Karpas-422 (cell line): ENCODE data around the gene CFAP298. TPM values are rescaled to one million over a fixed set of nuclear protein-coding genes. Genes with fewer than 3 reads are reported as not detected.

Experiments
- DNase-seq: peaks from one replicate; pipeline ENCODE4 v3.0.0-alpha.2; 2015
- H2AFZ ChIP-seq: fragments of 200-600 bp; sonication (generic); 2 replicates; pipeline ENCODE4 v1.6.1; 2014; ENCODE audit warnings: antibody characterized with exemption, low read length, mixed read lengths
- H3K27ac ChIP-seq: fragments of 200-600 bp; sonication (generic); 2 replicates; pipeline ENCODE4 v1.5.1; 2014; ENCODE audit warnings: mild to moderate bottlenecking, low read length, moderate library complexity
- H3K27me3 ChIP-seq: fragments of 200-600 bp; sonication (generic); 2 replicates; pipeline ENCODE4 v1.6.1; 2014; ENCODE audit warnings: low read length, mixed read lengths
- H3K36me3 ChIP-seq: fragments of 200-600 bp; sonication (generic); 2 replicates; pipeline ENCODE4 v1.6.1; 2014; ENCODE audit warnings: low read length, mixed read lengths; ENCODE audit not compliant: insufficient read depth
- H3K4me1 ChIP-seq: fragments of 200-600 bp; sonication (generic); 2 replicates; pipeline ENCODE4 v1.6.1; 2014; ENCODE audit warnings: mild to moderate bottlenecking, low read length, mixed read lengths
- H3K4me2 ChIP-seq: fragments of 200-600 bp; sonication (generic); 2 replicates; pipeline ENCODE4 v1.6.1; 2014; ENCODE audit warnings: low read length, low read depth, mild to moderate bottlenecking; ENCODE audit not compliant: poor library complexity, severe bottlenecking
- H3K4me3 ChIP-seq: fragments of 200-600 bp; sonication (generic); 2 replicates; pipeline ENCODE4 v1.5.1; 2014; ENCODE audit warnings: mild to moderate bottlenecking, antibody characterized with exemption, low read length, mixed read lengths
- H3K79me2 ChIP-seq: fragments of 200-600 bp; sonication (generic); 2 replicates; pipeline ENCODE4 v1.6.1; 2014; ENCODE audit warnings: mild to moderate bottlenecking, low read length, mixed read lengths
- H3K9ac ChIP-seq: fragments of 200-600 bp; sonication (generic); 2 replicates; pipeline ENCODE4 v1.6.0; 2014; ENCODE audit warnings: low read length
- H3K9me2 ChIP-seq: fragments of 200-600 bp; sonication (generic), shearing (Covaris generic); replicated peaks from 2 replicates; pipeline ENCODE4 v1.6.0; 2014; ENCODE audit warnings: mild to moderate bottlenecking, low read length, moderate library complexity; ENCODE audit not compliant: insufficient read depth
- H3K9me3 ChIP-seq: fragments of 300-700, 200-600 bp; sonication (generic); 2 replicates; pipeline ENCODE4 v1.6.1; 2014; ENCODE audit warnings: low read length, mixed read lengths
- H4K20me1 ChIP-seq: fragments of 200-600 bp; sonication (generic); 2 replicates; pipeline ENCODE4 v1.6.1; 2014; ENCODE audit warnings: mild to moderate bottlenecking, antibody characterized with exemption, low read length, low read depth; ENCODE audit not compliant: insufficient read depth
- total RNA-seq: library from RNA; depleted of rRNA; stranded (reverse); fragments of >200 nt; shearing (Covaris generic); gene quantifications from 2 replicates; pipeline ENCODE4 v1.2.3, GENCODE V29; 2014; ENCODE audit warnings: low replicate concordance

The CFAP298 gene
- total RNA-seq, 1 experiment from 2014 or later = 36.0 TPM

- Histone ChIP-seq H3K9me2 (no peaks in the 10 kb centered on the region), H3K4me3 (no peak overlapping the region), H3K4me1 (peaks cover 2% of the 10 kb centered on the region; the same call in 1 of the 2 replicates), H3K27ac (no peak overlapping the region), H3K36me3 (peaks cover 37% of the 10 kb centered on the region; the same call in 1 of the 2 replicates), H3K4me2 (no peak overlapping the region), H3K9ac (no peak overlapping the region), H3K79me2 (peaks cover 13% of the 10 kb centered on the region), H4K20me1 (no peaks in the 10 kb centered on the region), H2AFZ (no peak overlapping the region), H3K27me3 (no peaks in the 10 kb centered on the region), H3K9me3 (no peaks in the 10 kb centered on the region)
- no peak for DNase-seq
These were observed 6.7 kb downstream of the CFAP298 start for GRCh38 chr21:32605469-32605868.

GRCh38 chr21:32604464-32604863, 7.7 kb downstream of the CFAP298 start:
- H3K27me3 ChIP-seq = no peaks in the 10 kb centered on the region
- H3K4me2 ChIP-seq = no peak overlapping the region
- H3K4me3 ChIP-seq = no peak overlapping the region
- no peaks in the 10 kb centered on the region for H4K20me1 ChIP-seq
- H3K79me2 ChIP-seq = peaks cover 5% of the 10 kb centered on the region
- no peaks in the 10 kb centered on the region for H3K9me3 ChIP-seq
- H2AFZ ChIP-seq = no peak overlapping the region
- DNase-seq = no peak
- H3K4me1 ChIP-seq = no peaks in the 10 kb centered on the region
- H3K9me2 ChIP-seq = no peaks in the 10 kb centered on the region
- H3K27ac ChIP-seq = no peak overlapping the region
- H3K36me3 ChIP-seq = peaks cover 43% of the 10 kb centered on the region; the same call in 1 of the 2 replicates
- H3K9ac ChIP-seq = no peak overlapping the region

GRCh38 chr21:32603131-32603530, 9.0 kb downstream of the CFAP298 start:
- Histone ChIP-seq H3K27ac (no peak overlapping the region), H4K20me1 (no peaks in the 10 kb centered on the region), H3K4me2 (no peak overlapping the region), H3K27me3 (no peaks in the 10 kb centered on the region), H3K4me3 (no peak overlapping the region), H3K4me1 (no peaks in the 10 kb centered on the region), H2AFZ (no peak overlapping the region), H3K9ac (no peak overlapping the region), H3K9me3 (no peaks in the 10 kb centered on the region), H3K9me2 (no peaks in the 10 kb centered on the region), H3K79me2 (no peaks in the 10 kb centered on the region), H3K36me3 (peaks cover 37% of the 10 kb centered on the region; the same call in 1 of the 2 replicates)
- DNase-seq = no peak

- Histone ChIP-seq H3K27ac (no peak overlapping the region), H3K4me1 (no peaks in the 10 kb centered on the region), H3K27me3 (no peaks in the 10 kb centered on the region), H3K79me2 (no peaks in the 10 kb centered on the region), H3K9me3 (no peaks in the 10 kb centered on the region), H4K20me1 (no peaks in the 10 kb centered on the region), H3K4me3 (no peak overlapping the region), H2AFZ (no peak overlapping the region), H3K9me2 (no peaks in the 10 kb centered on the region), H3K9ac (no peak overlapping the region), H3K4me2 (no peak overlapping the region), H3K36me3 (peaks cover 33% of the 10 kb centered on the region; the same call in 1 of the 2 replicates)
- DNase-seq = no peak
These were observed 10.1 kb downstream of the CFAP298 start for GRCh38 chr21:32602099-32602498.

GRCh38 chr21:32599526-32599925, 12.7 kb downstream of the CFAP298 start:
- no peak for DNase-seq
- no peaks in the 10 kb centered on the region for H3K27me3 ChIP-seq
- H3K9me2 ChIP-seq = no peaks in the 10 kb centered on the region
- no peak overlapping the region for H3K4me3 ChIP-seq
- no peak overlapping the region for H3K27ac ChIP-seq
- peaks cover 23% of the 10 kb centered on the region; the same call in 1 of the 2 replicates for H3K36me3 ChIP-seq
- H3K4me2 ChIP-seq = no peak overlapping the region
- no peak overlapping the region for H2AFZ ChIP-seq
- no peak overlapping the region for H3K9ac ChIP-seq
- no peaks in the 10 kb centered on the region for H3K4me1 ChIP-seq
- H4K20me1 ChIP-seq = no peaks in the 10 kb centered on the region
- H3K79me2 ChIP-seq = no peaks in the 10 kb centered on the region
- no peaks in the 10 kb centered on the region for H3K9me3 ChIP-seq

GRCh38 chr21:32599091-32599490, 13.1 kb downstream of the CFAP298 start:
- Histone ChIP-seq H4K20me1 (no peaks in the 10 kb centered on the region), H3K36me3 (peaks cover 21% of the 10 kb centered on the region; the same call in 1 of the 2 replicates), H3K79me2 (no peaks in the 10 kb centered on the region), H3K4me1 (no peaks in the 10 kb centered on the region), H3K9ac (no peak overlapping the region), H3K9me3 (no peaks in the 10 kb centered on the region), H3K4me3 (no peak overlapping the region), H3K4me2 (no peak overlapping the region), H2AFZ (no peak overlapping the region), H3K27ac (no peak overlapping the region), H3K9me2 (no peaks in the 10 kb centered on the region), H3K27me3 (no peaks in the 10 kb centered on the region)
- DNase-seq = no peak

- H3K9ac ChIP-seq = no peak overlapping the region
- H3K4me1 ChIP-seq = no peaks in the 10 kb centered on the region
- H3K27me3 ChIP-seq = no peaks in the 10 kb centered on the region
- no peak for DNase-seq
- H3K9me2 ChIP-seq = no peaks in the 10 kb centered on the region
- H4K20me1 ChIP-seq = no peaks in the 10 kb centered on the region
- peaks cover 14% of the 10 kb centered on the region; the same call in 1 of the 2 replicates for H3K36me3 ChIP-seq
- H2AFZ ChIP-seq = no peak overlapping the region
- H3K27ac ChIP-seq = no peak overlapping the region
- no peak overlapping the region for H3K4me3 ChIP-seq
- no peaks in the 10 kb centered on the region for H3K9me3 ChIP-seq
- H3K4me2 ChIP-seq = no peak overlapping the region
- H3K79me2 ChIP-seq = no peaks in the 10 kb centered on the region
These were observed 15.0 kb downstream of the CFAP298 start for GRCh38 chr21:32597205-32597604.

GRCh38 chr21:32595431-32595830, 16.7 kb downstream of the CFAP298 start:
- Histone ChIP-seq H2AFZ (no peak overlapping the region), H3K36me3 (peaks cover 10% of the 10 kb centered on the region; the same call in 1 of the 2 replicates), H3K9me2 (no peaks in the 10 kb centered on the region), H3K27ac (no peak overlapping the region), H3K4me3 (no peak overlapping the region), H3K27me3 (no peaks in the 10 kb centered on the region), H3K79me2 (no peaks in the 10 kb centered on the region), H3K4me1 (no peaks in the 10 kb centered on the region), H3K9ac (no peak overlapping the region), H4K20me1 (no peaks in the 10 kb centered on the region), H3K9me3 (no peaks in the 10 kb centered on the region), H3K4me2 (no peak overlapping the region)
- no peak for DNase-seq

GRCh38 chr21:32593690-32594089, 18.5 kb downstream of the CFAP298 start:
- Histone ChIP-seq H4K20me1 (no peaks in the 10 kb centered on the region), H3K27ac (no peak overlapping the region), H3K79me2 (no peaks in the 10 kb centered on the region), H3K9ac (no peak overlapping the region), H3K4me2 (no peak overlapping the region), H3K4me3 (no peak overlapping the region), H3K9me2 (no peaks in the 10 kb centered on the region), H3K9me3 (no peaks in the 10 kb centered on the region), H3K36me3 (no peaks in the 10 kb centered on the region), H3K27me3 (no peaks in the 10 kb centered on the region), H2AFZ (no peak overlapping the region), H3K4me1 (no peaks in the 10 kb centered on the region)
- no peak for DNase-seq
